GM18868 (cell line): ENCODE measurements around the gene DOCK3.
"Not testable (repeated sequence)": the region's sequence is repeated elsewhere in the genome, so short reads cannot be mapped to it uniquely, and the experiment has no call there.

Experiments
- ATAC-seq: cut with Tn5 transposase; IDR thresholded peaks from one replicate; pipeline ENCODE4 v1.9.1; 2021; ENCODE audit warnings: mild to moderate bottlenecking, moderate library complexity; ENCODE audit not compliant: unreplicated experiment

Gene DOCK3

GRCh38 chr3:51353691-51354090 is 679.0 kb downstream of the DOCK3 start:
- ATAC-seq, result no peak

- no peak for ATAC-seq
Measured at GRCh38 chr3:51354172-51354571, 679.4 kb downstream of the DOCK3 start.

GRCh38 chr3:51354731-51355615 is 680.2 kb downstream of the DOCK3 start:
- no peak for ATAC-seq

DNA sequence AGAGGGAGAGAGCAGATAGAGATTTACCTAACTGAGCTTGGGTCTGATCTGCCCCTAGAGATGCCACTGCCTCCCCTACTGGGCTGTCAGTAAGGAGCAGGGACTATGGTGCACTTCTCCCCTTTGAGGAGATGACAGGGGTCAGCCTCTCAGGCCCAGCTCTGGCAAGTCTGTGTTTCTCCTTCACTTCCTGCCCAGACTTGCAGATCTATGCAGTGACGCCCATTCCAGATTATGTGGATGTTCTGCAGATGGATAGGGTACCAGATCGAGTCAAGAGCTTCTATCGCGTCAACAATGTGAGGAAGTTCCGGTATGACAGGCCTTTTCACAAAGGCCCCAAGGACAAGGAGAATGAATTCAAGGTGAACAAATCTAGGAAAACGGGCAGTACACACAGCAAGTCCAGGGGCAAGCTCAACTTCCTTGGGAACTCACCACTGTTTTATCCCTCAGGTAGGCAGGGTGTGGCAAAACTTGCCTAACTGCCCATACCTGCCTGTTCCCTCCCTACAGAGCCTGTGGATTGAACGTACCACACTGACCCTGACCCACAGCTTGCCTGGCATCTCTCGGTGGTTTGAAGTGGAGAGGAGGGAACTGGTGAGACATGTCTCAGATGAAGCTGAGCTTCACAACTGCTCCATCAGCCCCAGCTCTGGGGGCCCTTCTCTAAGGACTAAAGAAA is 681.3 kb downstream of the DOCK3 start:
- ATAC-seq, result no peak

DNA sequence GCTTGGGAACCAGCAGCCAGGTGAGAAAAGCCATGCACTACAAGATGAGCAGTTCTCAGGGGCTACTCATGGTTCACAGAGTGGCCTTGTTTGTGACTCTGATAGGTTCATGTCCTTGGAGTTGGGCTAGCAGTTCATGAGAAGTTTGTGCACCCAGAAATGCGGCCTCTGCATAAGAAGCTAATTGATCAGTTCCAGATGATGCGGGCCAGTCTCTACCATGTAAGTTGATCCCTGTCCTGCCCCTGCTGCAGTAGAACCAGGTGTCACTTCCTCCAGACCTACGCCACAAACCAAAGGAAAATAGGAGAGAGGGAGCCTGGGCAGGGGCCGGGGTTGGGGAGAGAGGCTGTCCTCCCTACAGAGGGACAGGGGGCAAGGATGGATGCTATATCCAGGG is 683.1 kb downstream of the DOCK3 start:
- ATAC-seq, result no peak

DNA sequence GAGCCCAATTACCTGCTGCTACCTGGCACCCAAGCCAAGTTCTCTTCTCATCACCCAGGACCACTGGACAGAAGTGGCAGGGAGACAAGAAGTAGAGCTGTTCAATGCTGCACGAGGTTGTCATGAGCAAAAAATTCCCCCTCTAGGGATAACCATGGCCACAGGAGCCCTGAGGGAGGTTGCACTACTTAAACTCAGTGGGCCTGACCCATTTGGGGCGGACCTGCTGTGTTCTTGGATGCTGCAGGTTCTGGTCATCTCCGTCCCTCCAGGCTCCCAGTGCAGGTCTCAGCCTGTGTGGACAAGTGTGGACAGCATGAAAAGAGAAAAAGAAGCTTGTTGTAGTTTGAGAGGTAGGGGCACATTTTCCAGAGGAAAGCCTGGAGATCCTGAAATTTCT is 684.3 kb downstream of the DOCK3 start:
- ATAC-seq, result no peak

DNA sequence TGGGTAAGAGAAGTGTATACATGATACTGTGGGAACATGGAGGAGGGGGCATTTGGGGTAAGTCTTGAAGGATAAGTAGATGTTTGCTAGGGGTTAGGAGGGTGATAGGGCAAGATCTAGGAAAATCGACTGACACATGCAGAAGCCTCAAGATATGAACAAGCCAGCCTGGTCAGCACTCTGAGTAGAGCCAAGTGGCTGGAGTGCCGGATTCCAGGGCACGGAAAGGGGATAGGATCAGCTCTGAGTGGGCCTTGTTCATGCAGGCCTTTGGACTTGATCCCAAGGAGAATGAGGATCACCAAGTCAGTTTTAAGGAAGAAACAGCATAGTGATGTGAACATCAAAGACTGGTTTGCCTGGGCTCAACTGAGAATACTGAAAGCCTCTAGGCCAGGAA is 686.1 kb downstream of the DOCK3 start:
- no peak for ATAC-seq

- ATAC-seq, result no peak
Measured at GRCh38 chr3:51361746-51362145, 687.0 kb downstream of the DOCK3 start.

DNA sequence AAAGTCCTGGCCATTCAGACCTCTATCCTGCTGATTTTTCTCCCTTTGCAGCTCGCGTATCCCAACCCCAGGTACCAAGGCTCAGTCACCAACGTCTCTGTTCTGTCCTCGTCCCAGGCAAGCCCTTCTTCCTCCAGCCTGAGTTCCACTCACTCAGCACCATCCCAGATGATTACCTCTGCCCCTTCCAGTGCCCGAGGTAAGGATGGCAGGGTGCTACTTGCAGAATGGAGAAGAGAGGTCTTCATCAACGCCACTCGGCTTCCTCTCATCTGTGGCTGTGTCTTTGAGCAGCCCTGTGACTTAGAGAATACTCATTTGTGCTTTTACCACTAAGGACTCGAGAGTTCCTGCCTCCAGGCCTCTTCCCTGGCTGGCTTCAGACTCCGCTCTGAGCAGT is 687.7 kb downstream of the DOCK3 start:
- no peak for ATAC-seq

DNA sequence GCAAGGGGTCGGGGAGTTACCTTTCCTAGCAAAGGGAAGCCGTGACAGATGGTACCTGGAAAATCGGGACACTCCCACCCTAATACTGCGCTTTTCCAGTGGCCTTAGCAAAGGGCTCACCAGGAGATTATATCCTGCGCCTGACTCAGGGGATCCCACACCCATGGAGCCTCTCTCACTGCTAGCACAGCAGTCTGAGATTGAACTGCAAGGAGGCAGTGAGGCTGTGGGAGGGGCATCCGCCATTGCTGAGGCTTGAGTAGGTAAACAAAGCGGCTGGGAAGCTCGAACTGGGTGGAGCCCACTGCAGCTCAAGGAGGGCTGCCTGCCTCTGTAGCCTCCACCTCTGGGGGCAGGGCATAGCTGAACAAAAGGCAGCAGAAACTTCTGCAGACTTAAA is 693.5 kb downstream of the DOCK3 start:
- ATAC-seq, result not testable (repeated sequence)

GRCh38 chr3:51371943-51372557 is 697.3 kb downstream of the DOCK3 start:
- no peak for ATAC-seq

DNA sequence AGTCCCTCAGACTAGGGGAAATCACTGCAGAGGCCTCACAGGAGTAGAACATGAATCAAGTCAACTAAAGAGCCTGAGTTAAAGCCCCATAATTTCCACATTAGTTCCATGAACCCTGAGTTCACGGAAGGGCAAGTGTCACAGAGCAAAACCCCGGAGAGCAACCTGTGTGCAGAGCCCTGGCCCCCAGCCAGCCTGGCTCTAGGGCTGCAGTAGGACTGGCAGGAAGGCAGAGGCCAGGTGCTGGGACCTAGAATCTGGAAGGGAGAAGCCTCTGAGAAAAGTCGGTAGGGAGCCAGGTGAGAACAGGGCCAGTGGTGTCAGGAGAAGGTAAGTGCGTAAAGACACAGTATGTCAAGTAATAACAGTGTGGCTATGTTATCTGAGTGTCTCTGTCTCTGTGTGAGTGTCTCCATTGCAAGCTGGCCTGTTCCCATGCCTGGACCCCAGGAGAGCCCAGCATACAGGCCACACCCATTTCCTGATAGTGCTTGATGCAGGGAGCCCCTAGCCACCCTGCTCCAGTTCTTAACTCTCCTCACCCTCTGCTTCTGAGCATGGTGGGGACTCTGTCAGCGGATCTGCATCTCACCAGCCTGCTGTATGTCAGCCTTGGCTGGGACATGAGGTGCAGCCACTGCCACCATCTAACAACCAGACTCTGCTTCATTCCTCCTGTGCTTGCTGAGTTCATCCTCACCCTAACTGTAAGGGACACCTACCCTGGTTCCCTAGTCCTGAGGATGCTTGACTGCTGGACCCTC is 699.1 kb downstream of the DOCK3 start:
- no peak for ATAC-seq

DNA sequence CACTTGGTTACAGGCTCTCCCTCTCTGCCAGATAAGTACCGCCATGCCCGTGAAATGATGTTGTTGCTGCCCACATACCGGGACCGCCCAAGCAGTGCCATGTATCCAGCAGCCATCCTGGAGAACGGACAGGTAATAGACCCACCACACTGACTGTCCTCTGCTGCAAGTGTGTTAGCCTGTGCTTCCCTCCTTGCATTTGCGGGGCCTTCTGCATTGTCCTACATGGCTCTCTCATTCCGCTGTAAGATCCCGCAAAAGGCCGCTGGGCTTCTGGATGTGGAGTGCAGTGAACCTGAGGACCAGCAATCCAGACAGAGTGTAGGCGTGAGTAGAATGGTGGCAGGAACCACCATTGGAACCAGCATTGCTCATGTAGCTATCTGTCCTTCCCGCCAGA is 699.7 kb downstream of the DOCK3 start:
- no peak for ATAC-seq

DNA sequence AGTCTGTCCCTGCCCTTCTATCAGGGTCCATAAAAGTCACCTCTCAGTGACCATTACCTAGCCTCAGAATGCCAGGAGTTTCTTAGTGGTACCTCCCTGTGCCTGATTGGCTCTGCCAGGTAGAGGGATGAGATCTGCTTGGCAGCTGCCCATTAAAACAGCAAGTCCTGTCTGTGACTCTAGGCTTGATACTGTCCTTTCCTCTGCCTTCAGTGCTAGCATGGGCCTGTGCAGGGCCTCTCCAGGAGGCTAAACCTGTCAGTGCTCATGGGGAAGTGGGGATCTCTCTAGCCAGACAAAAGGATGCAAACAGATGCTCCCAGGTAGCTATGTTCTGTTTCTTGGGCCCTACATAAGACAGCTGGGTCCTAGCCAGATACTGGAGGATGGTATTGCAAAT is 700.4 kb downstream of the DOCK3 start:
- no peak for ATAC-seq

DNA sequence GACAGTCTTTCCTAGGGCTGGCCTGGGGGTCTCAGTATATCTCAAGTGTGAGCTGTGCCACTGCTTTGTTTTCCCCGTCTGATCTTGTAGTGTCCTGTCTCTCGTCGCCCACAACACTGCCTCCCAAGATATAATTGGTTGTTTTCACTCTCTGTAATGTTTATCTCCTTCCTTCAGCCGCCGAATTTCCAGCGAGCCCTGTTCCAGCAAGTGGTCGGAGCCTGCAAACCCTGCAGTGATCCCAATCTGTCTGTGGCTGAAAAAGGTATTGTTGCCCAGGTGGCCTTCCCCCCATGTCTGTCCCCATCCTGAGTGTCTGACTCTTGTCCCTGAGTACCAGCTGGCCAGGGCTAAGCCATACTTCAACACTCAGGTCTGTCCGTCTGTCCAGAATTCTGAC is 700.8 kb downstream of the DOCK3 start:
- ATAC-seq, result no peak

GRCh38 chr3:51378065-51378464 is 703.3 kb downstream of the DOCK3 start:
- no peak for ATAC-seq

DNA sequence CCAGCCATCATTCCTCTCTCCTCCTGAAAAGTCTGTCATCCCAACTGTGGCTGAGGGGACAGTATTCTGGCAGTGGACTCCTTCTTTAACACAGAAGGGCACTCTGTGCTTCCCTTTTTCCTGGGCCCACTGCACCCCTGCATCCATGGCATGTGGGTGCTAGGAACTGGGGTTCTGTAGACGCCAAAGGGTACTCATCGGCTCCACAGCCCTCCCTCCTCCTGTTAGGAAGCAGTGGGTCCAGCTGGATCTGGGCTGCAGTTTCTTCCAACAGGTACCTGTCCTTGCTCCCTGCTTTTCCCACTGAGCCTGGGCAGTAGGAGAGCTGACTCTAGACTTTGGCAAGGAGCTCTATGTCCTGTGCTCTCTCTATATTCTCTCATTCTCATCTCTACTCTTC is 704.0 kb downstream of the DOCK3 start:
- no peak for ATAC-seq

DNA sequence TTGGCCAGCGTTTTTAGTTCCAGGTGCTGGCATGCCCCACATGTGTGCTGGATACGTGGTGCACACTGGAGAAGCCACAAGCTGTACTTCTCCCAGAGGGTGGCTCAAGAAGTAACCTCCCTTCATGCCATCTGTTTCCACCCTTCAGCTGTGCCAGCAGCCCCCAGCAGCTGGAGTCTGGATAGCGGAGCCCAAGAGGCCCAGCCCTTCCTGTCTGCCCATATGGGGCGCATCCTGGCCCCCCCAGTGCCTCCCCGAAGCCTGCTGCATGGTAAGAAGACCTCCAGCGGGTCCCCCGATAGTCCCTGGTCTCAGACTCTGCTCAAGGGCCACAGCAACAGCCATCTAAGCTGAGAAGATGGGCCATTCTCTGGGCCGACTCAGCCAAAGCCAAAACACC is 704.6 kb downstream of the DOCK3 start:
- no peak for ATAC-seq

- ATAC-seq, result no peak
Measured at GRCh38 chr3:51379746-51380455, 705.2 kb downstream of the DOCK3 start.

DNA sequence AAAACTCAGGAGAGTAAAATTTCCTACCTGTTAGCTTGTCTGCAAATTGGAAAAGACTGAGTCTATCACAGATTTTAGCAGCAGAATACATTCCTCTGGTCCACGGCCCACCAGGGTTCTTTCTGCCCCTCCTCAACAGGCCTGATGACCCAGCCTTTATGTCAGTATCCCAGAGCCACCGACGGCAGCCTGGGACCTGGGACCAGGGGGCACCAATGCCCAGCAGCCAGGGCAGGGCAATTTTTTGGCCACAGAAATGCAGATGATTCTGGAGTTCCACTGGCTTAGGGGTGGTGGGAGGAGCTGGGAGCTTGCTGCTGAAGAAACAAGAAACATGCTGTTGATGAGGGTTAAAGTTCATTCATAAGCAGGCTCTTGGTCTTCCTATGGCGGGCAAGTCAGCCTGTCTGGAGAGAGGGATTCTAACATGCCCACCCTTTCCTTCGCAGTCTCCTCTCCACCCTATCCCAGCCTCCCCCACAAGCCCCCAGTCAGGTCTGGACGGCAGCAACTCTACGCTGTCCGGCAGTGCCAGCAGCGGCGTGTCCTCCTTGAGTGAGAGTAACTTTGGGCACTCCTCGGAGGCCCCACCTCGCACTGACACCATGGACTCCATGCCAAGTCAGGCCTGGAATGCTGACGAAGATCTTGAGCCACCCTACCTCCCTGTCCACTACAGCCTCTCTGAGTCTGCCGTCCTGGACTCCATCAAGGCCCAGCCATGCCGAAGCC is 706.0 kb downstream of the DOCK3 start:
- ATAC-seq, result no peak
